GM18499 (cell line): ENCODE results near the gene CBS.
"Not testable (repeated sequence)": the region's sequence is repeated elsewhere in the genome, so short reads cannot be mapped to it uniquely, and the experiment has no call there.

ENCODE experiments used
- ATAC-seq: cut with Tn5 transposase; IDR thresholded peaks from one replicate; pipeline ENCODE4 v1.9.1; 2021; ENCODE audit warnings: moderate number of reproducible peaks; ENCODE audit not compliant: insufficient read depth, unreplicated experiment

Gene CBS

DNA sequence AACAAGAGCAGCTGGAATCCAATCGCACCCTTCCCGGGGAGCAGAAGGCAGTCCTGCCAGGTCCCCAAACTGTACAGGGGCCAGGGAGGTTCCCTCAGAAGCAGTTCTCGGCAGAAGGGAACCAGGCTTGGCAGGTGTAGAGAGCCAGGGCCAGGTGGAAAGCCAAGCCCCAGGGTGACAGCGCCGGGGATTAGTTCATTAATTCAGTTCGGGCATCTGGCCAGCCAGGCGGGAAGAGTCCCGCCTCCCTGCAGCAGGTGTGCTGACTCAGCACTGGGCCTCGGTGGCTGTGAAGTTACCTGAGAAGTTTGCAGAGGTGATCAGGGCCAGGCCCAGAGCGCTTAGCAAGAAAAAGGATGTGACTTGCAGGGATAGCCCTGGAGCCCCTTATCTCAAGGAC lies 6.0 kb downstream of the CBS start:
- not testable (repeated sequence) for ATAC-seq

DNA sequence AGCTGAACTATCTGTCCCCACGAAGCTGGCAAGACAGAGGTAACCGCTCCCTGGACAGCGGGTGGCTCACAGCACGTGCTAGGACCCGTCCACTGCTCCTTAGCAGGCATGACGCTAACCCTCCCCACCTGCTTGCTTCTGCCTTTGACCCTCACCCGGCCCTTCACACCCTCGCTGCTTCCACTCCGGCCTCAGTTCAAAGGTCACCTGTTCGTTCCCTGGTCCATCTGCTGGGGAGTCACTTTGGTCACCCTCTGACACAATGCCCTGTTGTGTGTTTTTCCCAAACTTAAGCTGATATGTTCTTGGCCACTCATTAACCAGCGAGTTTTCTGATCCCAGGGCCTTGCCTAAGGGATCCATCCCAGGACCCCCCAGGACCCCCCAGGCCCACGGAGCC lies 7.6 kb downstream of the CBS start:
- not testable (repeated sequence) for ATAC-seq

DNA sequence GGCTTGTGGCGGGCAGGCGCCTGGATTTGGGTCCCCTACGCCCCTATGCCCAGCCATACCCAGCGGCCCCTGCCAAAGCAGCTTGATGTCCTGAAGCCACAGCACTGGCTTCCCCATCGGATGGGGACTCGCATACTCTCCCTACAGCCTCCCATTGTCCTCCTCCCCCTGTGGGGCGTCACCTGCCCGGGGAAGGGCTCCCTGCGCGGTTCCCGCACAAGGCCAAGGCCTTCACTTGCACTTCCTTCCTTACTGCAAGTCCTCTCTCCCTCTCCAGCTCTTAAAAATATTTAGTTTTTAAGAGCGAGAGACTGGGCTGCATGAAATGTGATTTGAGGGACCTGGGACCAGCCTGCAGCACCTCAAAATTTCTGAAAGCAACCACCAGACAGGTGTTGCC lies 8.9 kb downstream of the CBS start:
- not testable (repeated sequence) for ATAC-seq

DNA sequence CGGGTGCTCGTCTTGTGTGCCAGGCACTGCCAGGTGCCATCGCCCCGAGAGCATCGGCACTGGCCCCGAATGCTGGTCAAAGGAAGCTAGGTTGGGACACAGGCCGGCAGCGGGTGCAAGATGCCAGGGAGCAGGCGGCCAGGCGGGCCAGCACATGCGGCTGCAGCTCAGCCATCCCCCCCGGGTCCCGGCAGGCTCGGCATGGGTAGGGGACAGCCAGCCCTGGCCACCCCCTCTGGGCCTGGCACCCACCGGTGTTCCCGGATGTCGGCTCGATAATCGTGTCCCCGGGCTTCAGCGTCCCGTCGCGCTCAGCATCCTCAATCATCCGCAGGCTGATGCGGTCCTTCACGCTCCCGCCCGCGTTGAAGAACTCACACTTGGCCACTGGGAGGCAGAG lies 9.6 kb downstream of the CBS start:
- not testable (repeated sequence) for ATAC-seq

DNA sequence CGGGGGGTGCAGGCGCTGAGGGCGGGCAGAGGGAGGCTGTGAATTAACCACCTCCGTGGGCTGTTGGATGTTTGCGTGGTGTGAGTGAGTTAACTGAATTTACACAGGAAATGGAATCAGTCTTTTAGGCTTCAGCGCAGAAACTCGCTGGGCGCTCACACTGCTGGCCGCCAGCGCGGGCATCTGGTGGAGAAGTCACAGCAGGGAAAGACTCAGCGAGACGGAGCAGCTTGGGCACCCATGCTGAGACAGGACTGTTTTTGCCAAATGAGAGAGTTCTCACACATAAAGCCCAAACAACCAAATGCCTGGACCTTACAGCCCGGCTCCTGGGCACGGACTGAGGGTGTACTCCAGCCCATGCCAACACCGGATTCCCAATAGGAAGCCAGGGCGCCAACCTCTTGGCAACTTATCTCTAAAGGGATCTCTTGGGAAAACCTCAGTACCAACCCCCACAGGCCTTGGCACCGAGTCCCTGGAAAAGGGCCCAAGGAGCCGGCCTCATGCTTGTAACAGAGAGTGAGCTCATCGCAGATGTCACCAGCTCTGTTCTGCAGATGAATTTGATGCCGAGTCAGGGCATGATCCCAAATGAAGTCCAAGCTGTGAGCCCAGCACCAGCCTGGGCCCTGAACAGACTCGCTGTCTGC lies 11.2 kb downstream of the CBS start:
- ATAC-seq, result not testable (repeated sequence)

DNA sequence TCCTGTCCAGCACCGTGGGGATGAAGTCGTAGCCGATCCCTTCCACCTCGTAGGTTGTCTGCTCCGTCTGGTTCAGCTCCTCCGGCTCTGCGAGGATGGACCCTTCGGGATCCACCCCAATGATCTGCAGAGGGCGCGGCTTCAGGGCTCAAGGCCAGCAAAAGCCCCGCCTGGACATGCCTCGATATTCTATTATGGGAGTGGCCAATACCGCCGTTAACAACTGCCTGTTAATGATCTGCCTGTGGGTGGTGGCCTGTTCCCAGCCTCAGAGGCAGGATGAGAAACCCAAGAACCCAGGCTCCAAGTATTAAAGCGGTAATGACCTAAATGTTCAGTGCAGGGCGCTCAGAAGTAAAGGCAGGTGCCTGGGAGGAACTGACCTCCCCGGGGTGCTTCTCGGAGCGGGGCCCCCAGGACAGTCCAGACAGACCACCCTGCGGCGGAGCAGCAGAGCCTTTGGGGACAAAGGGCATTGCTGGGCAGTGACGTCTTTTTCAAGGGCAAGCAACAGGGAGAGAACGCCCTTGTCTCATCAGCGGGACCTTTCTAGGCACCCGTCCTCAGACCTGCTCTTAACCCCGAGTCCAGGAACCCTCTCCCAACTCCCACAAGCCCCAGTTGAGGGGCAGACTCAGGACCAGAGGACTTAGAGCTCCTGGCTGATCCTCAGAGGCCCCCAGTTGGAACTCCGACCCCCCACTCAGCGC lies 12.5 kb downstream of the CBS start:
- not testable (repeated sequence) for ATAC-seq

DNA sequence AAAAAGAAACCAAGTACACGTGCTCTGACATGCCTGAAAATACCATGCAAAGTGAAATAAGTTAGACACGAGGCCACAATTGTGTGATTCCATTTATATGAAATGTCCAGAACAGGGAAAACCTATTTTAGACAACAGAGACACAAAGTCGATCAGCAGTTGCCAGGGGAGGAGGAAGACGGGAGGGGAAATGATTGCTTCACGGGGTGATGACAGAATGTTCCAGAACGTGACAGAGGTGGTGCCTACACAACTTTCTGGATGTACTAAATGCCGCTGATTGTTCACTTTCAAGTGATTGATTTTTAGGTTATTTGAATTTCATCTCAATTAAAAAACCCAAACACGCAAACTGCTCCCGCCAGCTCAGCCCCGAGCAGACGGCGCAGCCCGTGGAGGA lies 22.5 kb downstream of the CBS start:
- not testable (repeated sequence) for ATAC-seq

DNA sequence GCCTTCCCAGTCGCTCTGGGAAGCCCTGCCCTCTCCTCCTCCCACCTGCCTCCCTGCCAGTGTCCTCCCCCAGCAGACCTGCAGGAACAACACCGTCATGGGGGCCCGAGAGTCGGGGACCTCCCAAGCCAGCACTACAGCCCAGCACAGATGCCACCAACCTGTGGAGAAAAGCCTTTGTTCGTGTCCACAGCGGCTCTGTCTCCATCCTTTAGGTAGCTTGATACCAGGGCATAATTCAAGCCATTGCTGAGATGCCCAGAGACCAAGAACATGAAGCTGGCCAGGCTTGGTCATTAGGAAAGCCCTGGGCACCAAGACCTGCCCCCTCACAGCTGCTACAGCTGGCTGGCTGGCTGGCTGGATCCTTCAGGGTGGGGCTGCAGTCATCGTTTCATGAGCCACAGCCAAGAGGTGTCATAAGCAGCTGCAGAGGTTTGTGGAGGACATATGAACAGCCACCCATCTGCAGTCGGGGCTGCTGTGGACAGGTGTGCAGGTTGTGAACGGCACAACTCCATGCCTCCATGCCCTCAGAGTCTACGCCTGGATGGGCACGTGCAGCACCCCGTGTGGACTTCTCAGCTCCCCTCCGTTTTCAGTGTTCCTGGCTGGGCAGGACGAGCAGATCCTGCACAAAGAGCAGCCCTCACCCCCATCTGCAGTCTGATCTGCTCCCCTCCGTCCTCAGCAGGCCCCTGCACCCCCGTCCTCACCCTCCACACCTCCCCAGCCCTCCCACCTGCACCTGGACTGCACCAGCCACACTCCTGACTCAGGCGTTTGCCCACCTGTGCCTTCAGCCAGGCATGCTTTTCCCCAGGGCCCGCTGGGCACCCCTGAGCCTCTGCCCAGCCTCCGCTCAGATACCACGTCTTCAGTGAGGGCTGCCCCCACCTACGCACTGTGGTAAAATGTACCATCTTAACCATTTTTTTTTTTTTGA lies 29.5 kb downstream of the CBS start:
- ATAC-seq, result not testable (repeated sequence)

DNA sequence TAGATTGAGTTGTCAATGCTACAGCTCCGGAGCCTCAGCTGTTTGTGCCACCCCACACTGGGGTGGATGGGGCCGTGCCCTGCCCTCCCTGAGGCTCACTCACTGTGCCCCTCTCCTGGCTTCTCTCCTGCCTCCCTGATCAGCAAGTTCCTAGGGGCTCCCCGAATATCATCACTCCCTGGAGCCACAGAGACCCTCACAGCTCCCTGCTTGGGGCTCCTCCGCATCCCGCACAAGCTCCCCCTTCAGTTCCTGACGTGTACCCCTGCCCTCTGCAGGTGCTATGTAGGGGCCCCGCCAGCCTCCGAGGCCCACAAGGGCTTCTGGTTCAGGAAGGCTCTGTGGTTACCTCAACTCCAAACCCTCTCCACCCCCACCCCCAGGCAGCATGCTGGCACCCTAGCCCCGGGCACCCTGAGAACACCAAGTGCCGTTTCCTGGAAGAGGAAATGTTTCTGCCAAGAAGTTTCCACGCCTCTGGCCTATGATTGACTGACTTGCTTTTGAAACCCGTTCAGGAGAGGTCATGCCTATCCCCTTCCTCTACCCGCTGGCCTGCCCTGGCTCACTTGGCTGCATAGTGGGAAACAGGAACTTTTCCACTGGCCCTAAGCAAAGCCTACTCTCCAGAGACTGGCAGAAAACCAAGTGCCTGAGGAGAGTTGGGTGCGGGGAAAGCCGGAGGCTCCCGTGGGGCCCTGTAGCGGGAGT lies 30.3 kb downstream of the CBS start:
- ATAC-seq, result not testable (repeated sequence)

DNA sequence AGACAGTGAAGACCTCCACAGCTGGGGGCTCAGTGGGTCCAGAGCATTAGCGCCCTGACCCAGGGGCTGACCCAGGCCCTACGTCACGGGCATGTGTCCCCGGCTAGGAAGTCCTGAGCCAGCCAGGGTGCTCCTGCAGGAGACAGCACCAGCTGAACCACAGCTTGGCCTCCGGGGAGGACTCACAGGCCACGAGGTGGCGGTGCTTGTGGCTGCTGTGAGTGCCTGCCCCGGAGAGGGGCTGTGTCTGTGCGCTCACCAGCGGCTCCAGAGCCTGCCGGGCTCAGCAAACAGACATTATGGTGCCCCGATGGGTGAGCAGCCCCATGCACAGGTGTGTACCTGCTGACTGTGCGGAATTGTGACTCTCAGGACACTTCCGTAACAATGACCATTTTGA lies 31.1 kb downstream of the CBS start:
- not testable (repeated sequence) for ATAC-seq

DNA sequence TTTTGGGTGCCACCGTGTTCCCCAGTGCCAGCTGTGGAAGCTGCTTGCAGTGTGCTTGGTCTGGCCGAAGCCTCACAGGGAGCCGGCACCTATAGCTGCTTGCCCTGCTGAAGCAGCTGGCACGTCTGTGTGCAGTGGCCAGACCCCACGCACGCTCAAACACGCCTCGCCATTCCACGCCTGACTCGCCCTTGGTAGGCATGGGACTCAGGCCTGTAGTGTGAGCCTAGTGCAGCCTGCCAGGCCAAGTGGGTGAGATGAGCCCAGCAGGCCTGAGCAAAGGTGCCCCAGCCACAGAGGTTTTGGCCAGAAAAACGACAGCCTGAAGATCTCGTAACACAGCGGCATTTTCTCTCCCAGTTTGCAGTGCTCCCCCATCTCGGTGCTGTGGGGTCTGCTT lies 32.3 kb downstream of the CBS start:
- not testable (repeated sequence) for ATAC-seq

DNA sequence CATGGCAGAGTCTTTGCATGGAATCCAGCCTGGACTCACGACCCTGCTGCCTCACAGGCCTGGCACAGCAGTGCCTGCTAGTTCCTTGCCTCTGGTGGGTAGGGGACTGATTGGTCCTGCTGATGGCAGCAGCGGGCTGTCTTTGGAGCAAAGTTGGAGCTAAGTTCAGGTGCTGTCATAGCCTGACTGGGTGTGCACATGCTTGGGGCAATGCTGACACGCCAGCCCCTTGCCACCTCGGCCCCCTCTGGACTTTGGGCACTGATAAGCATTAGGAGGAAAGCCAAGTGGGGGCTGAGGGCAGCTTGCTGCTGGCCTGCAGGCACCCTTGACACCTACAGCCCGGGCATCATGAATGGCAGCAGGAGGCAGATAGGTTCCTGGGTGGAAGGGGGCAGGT lies 33.5 kb downstream of the CBS start:
- not testable (repeated sequence) for ATAC-seq

DNA sequence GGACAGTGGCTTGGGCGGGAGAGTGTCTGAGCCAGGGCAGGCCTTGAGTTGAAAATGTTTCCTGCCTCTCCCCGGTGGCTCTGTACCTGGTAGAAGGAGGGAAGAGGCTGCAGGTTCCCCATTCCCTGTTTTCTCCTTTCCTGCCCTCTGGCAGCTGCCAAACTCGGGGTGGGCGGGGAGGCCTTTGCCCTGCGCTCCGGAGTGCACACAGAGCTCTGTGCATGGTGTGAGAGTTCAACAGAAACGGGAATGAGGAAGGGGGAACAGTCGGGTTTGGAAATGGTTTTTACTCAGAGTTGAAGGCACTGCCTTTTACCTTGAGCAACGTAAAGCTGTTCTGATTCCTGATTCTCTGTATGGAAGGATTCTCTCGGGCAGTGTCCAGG lies 37.0 kb downstream of the CBS start:
- ATAC-seq, result not testable (repeated sequence)

DNA sequence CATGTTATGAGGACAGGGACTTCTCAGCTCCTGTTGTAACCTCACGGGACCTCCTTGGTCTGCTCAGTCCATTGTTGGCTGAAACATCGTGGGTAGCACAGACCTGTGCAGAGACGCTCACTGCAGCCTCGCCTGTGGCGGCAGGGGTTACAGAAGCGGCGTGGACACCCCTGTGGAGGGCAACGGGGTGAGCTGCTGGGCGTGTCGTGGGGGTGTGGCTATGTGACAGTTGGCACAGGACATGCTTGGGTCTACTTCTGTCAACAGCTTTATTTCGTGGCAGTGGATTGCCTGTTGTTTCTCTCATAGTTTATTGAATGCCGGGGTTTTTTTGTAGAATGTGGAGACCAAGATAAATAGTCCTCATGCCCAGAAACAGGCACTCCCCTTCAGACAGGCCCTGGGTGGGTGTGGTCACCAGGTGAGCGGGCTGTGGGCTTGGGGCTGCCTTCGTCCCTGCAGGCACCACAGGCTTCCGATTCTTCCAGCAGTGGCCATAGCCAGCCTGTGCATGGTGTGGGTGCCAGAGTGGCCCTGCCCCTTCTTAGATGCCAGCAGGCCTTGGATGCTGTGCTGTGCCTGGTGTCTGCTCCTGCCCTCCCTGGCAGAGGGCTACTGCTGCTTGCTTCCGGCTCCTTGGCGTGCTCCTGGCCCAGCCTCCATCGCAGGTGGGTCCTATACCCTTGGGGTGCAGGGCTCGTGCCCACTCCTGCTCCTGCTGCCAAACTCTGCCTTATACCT lies 37.5 kb downstream of the CBS start:
- not testable (repeated sequence) for ATAC-seq

DNA sequence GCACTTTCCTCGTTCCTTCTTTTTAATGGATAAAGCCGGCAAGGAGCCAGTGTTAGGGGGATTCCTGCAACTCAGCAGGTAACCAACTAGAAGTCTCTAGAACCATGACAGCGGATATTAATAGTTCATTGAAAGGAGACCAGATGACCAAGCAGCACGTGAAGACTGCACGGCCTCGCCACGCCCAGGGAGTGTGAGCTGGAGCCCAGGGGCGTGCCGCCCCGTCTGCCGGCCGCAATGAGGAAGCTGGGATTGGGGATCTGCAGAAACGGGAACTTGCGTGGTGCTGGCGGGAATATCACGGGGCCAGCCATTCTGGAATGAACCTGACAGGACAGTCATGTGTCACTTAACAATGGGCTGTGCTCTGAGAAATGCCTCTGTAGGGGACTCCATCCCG lies 38.7 kb downstream of the CBS start:
- ATAC-seq, result not testable (repeated sequence)

DNA sequence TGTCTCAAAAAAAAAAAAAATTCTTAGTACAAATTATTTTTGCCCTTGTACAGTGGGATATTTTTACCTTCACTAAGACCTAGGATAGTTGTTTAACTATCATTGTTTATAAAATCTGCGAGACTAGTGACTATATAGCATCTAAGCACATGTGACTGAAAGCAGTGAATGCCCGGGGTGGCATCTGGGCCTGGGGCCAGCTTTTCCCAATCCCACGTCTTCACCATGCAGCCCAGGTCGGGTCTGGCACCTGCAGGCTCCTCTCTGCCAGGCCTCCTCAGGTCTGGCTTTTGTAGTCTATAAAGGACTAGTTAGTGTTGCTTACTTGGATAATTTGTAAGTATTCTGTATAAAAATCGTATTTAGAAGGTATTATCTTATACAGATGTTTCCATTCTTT lies 40.8 kb downstream of the CBS start:
- no peak for ATAC-seq

DNA sequence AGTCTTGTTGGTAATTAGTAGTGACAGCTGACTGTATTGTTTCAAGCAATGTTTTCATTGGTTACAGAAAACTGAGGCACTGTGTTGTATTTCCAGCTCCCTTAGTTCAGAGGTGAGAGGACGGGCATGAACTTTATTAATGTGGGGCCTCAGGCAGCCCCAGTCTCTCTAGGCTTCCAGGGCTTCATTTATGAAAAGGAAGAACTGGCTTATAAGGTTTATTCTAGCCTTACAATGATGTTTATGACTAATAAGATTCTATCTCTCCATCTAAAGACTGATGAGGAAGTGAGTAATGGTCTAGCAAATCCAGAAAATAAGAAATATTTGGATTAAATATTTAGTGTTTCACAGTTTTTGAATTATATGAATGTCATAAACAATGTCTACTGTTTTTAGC lies 41.5 kb downstream of the CBS start:
- no peak for ATAC-seq

DNA sequence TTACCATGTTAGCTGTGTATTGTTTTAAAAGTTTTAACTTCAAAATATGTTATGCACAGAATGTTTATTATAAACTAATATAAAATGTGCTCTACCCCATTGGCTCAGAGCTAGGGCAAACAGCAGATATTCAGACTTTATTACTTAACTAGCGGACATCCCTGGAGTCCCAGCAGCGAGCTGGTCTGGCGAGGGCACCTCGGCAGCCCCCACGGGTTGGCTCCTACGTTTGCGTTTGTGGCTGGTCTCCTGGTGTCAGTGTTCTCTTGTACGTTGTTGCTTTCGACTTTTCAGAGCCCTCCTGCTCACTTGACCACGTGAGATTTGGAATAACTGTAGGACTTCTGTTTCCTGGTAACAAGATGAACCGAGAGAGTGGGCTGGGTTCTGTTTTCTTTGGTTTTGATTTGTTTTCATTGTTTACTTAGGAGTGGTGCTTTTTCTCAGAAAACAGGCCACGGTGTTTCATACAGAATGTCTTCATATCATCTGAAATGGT lies 44.5 kb downstream of the CBS start:
- ATAC-seq, result no peak

DNA sequence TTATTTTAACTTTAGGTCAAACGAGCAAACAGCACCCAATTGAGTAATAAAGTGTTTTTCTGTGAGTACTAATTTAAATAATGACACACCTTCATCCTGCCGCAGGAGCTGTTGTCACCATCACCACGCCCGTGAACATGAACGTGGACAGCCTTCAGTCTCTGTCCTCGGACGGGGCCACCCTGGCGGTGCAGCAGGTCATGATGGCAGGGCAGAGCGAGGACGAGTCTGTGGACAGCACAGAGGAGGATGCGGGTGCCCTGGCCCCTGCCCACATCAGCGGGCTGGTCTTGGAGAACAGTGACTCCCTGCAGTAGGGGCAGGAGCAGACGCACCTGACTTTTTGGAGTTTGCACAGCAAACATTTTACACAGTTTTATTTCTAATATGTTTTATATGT lies 45.9 kb downstream of the CBS start:
- ATAC-seq, result no peak
